ENCODE data around the gene CCDC77.

CCDC77 gene

GRCh38 chr12:454833-455232 lies 53.4 kb downstream of the CCDC77 start:
- no peak for DNase-seq

- no peak for DNase-seq
Observed at GRCh38 chr12:455821-456220, 54.4 kb downstream of the CCDC77 start.

GRCh38 chr12:457676-458075 lies 56.2 kb downstream of the CCDC77 start:
- no peak for DNase-seq

- DNase-seq = no peak
Observed at GRCh38 chr12:459050-459429, 57.6 kb downstream of the CCDC77 start.

- no peak for DNase-seq
Observed at GRCh38 chr12:459430-460258, 58.2 kb downstream of the CCDC77 start, which contains the start of gene B4GALNT3. Gene B4GALNT3 (plus strand): TSS chr12:459939. CDS start chr12:460377, 438 bp downstream.

GRCh38 chr12:460261-461230 lies 59.1 kb downstream of the CCDC77 start:
- DNase-seq = no peak

- no peak for DNase-seq
Observed at GRCh38 chr12:461425-461824, 60.0 kb downstream of the CCDC77 start.

- no peak for DNase-seq
Observed at GRCh38 chr12:462936-463705, 61.7 kb downstream of the CCDC77 start.

- DNase-seq = peak; percentile 18
Observed at GRCh38 chr12:464484-465267, 63.2 kb downstream of the CCDC77 start.

- DNase-seq = no peak
Observed at GRCh38 chr12:466039-466438, 64.6 kb downstream of the CCDC77 start.

- no peak for DNase-seq
Observed at GRCh38 chr12:466762-467161, 65.3 kb downstream of the CCDC77 start.

GRCh38 chr12:467591-467990 lies 66.1 kb downstream of the CCDC77 start:
- no peak for DNase-seq

GRCh38 chr12:468671-469389 lies 67.4 kb downstream of the CCDC77 start:
- DNase-seq = no peak

GRCh38 chr12:470133-470532 lies 68.7 kb downstream of the CCDC77 start:
- no peak for DNase-seq

GRCh38 chr12:473198-473597 lies 71.8 kb downstream of the CCDC77 start:
- DNase-seq = no peak

- DNase-seq = no peak
Observed at GRCh38 chr12:473863-474577, 72.6 kb downstream of the CCDC77 start.

- DNase-seq = no peak
Observed at GRCh38 chr12:475286-475685, 73.8 kb downstream of the CCDC77 start.

- no peak for DNase-seq
Observed at GRCh38 chr12:479161-479560, 77.7 kb downstream of the CCDC77 start.

- no peak for DNase-seq
Observed at GRCh38 chr12:480831-481816, 79.7 kb downstream of the CCDC77 start.
